GM21423 (cell line): ENCODE measurements around the gene MCF2L2.

Experiments used
- ATAC-seq: cut with Tn5 transposase; IDR thresholded peaks from one replicate; pipeline ENCODE4 v1.9.1; 2021; ENCODE audit warnings: mild to moderate bottlenecking, moderate library complexity; ENCODE audit not compliant: unreplicated experiment

The MCF2L2 gene

DNA sequence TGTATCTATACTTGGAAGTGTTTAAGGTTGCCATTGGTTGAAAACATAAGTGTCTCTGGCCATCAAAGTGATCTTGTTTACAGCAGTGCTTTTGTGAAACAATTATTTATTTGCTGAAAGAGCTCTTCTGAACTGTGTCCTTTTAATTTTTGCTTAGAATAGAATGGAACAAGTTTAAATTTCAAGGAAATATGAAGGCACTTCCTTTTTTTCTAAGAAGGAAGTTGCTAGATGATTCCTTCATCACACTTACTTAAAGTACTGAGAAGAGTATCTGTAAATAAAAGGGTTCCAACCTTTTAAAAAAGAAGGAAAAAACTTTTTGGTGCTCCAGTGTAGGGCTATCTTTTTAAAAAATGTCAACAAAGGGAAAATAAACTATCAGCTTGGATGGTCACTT is 155.6 kb downstream of the MCF2L2 start:
- no peak for ATAC-seq

DNA sequence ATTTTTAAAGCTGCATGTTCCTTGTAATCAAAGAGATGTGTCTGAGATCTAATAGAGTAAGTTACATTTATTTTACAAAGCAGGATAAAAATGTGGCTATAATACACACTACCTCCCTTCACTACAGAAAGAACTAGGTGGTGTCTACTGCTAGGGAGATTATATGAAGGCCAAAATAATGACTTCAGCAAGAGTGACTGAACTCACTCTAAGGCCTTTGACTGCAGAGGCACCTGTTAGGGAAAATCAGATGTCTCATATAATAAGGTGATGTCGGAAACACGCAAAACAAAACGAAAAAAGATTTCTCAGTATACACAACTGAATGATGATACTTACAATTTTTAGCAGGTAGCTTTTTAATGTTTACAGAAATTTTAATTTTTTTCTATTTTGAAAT is 156.3 kb downstream of the MCF2L2 start:
- ATAC-seq, result no peak

DNA sequence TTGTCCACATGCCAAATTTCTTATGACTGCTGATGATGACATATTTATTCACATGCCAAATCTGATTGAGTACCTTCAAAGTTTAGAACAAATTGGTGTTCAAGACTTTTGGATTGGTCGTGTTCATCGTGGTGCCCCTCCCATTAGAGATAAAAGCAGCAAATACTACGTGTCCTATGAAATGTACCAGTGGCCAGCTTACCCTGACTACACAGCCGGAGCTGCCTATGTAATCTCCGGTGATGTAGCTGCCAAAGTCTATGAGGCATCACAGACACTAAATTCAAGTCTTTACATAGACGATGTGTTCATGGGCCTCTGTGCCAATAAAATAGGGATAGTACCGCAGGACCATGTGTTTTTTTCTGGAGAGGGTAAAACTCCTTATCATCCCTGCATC is 158.1 kb downstream of the MCF2L2 start:
- ATAC-seq, result no peak

GRCh38 chr3:183269345-183269744 is 159.1 kb downstream of the MCF2L2 start:
- ATAC-seq, result no peak

- ATAC-seq, result no peak
These were observed 160.1 kb downstream of the MCF2L2 start for GRCh38 chr3:183268366-183268765.

DNA sequence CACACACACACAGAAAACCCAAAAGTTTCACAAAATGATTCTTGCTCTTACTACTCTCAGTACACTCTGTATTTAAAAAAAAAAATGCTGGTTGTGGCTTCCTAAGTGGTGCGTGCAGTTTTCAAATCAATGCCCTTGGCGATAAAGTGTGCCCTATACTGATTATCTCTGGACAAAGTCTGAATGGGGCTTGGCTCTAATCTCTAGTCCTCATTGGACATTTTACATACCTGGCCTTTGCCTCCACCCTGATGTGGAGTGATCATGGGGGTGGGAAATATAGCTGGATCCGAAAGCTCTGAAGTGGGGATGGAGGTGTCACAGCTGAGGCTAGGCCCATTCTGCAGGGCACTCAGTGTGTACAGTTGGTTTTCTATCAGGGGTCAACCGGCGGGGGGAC is 161.3 kb downstream of the MCF2L2 start:
- ATAC-seq, result no peak

GRCh38 chr3:183266454-183266853 is 162.0 kb downstream of the MCF2L2 start:
- ATAC-seq, result no peak

DNA sequence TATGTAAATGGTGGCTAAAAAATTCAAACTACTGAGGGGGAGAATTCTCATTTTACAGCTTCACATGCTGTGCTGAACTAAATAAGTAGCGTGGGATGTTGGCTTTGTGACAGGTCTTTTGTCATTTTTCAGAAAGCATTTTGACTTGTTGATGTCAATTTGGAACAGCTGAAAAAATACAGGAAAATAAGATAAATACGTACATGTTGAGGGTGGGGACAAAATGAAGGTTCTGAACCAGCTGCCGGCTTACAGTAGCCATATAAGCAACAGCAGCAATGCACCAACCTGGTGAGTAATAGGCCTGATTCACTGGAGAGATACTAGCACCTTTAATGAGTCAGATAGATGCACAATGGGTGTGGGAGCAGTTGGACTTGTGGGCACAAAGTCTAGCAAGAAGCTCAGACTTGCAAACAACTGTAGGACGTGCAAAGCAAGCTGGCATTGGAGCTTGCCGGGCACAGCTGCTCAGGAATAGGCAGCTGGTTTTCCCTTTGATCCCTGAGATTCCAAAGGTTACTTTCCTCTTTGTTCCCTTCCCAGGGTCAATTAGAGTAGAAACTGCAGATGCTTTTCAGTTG is 162.5 kb downstream of the MCF2L2 start:
- ATAC-seq, result no peak

DNA sequence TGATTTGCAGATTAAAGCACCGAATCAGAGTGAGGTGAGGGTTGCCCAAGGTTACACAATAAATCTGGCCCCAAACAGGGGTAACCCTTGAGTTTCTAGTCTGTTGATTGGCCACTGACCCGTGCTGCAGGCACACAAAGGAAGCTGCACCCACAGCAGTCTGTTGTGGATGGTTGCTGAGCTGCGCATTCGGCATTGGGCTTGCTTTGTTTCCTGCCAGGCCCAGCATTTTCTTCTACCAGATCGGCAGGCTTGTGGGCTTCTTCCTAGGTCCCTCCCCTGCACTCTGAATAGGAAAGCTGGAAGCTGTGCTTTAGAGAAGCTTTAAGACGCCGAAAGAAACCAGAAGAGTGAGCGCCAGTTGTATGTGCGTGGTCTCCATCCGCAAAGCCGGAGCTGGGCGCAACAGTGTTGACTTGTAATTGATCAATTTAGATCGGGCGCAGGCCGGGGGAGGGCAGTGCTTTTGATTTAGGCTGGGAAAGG is 163.2 kb downstream of the MCF2L2 start:
- ATAC-seq, result no peak

GRCh38 chr3:183264268-183264667 is 164.2 kb downstream of the MCF2L2 start:
- no peak for ATAC-seq

GRCh38 chr3:183262875-183263378 is 165.5 kb downstream of the MCF2L2 start:
- ATAC-seq, result no peak

GRCh38 chr3:183261151-183261724 is 167.2 kb downstream of the MCF2L2 start:
- ATAC-seq, result no peak

DNA sequence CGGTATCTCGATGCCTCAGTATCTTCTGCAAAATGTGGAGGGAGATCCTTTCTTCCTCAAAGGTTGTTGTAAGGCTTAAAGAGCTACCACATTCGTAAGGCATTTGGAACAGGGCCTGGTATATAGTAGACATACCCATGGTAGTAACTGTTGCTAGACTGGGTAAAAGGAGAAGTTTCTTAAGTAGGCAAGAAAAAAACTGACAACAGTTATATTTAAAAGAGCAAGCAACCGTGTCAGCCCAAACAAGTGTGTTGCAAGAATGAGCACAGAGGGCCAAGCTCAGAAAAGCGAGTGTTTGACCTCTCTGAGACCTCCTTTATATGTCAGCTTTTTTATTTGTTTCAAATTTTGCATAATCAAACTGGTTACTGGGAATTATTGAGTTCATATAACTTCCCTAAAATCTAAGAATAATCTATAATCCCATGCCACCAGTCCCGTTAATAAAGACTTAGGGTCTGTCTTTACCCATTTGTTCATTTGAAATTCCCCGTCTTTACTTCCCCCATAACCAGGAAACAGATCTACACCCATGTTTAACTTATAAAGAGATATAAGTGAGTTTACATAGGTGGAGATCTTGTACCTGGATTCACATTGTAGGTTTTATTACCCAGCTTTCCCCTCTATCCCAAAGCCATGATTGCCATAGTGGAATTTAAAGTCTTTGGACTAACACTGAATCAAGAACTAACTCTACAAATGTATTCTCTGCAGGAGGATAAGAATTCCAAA is 168.1 kb downstream of the MCF2L2 start:
- no peak for ATAC-seq

- ATAC-seq, result no peak
These were observed 168.8 kb downstream of the MCF2L2 start for GRCh38 chr3:183259621-183260020.

DNA sequence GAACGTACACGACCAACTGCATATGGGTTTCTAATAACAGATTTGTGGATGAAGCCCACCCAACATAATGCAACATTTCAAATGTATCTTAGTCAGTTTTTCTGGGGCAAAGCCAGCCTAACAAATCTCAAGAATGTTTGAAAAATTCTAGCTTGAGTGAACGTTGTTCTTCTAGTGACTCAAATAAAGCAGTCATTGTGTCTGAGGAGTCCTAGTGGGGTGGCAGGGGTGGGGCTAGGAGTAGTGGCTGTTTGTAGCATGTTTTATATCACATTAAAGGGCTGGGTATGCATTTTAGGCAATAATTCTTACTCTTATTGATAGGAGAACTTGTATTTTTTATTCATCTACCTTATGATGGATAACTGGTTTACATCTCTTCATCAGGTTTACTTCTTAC is 169.3 kb downstream of the MCF2L2 start:
- no peak for ATAC-seq

- no peak for ATAC-seq
These were observed 173.1 kb downstream of the MCF2L2 start for GRCh38 chr3:183255348-183255730.

DNA sequence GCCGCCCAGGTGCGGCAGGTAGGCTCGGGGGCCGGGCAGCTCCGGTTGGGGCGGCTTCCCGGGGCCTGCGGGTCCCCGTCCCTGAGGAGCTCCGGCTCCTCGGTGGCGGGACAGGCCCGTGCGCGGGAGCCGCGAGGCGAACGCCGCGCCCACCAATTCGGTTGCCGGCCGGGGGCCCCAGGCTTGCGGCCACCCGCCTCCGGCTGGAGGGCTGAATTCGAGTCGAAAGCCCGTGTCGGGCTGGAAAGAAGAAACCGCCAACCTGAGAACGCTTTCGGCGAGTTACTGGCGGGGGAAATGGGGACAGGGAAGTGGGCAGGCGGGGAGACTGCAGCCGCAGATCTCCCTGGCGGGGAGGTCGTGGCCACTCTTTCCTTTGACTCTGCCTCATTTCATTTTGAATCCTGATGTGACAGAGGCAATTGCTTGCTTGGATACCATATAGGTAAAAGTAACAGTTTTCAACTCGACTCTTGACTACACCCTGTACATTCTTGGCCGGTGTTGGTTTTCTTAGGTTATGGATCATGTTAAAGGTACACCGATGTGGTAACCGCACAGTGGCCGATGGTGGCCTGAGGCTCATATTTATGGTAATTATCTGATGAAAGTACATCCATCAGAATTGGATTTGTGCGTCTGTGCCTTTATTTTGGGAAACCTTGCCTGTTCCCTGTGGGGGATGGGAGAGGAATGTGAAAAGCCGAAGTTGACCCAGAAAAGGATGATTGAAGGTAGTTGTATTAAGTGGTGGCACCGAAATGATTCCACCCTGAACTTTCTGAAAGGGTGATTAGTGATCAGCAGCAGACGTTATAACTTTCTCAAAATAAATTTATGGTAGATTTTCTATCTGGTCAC is 173.7 kb downstream of the MCF2L2 start:
- no peak for ATAC-seq

- ATAC-seq, result no peak
These were observed 174.6 kb downstream of the MCF2L2 start for GRCh38 chr3:183253528-183254486.

DNA sequence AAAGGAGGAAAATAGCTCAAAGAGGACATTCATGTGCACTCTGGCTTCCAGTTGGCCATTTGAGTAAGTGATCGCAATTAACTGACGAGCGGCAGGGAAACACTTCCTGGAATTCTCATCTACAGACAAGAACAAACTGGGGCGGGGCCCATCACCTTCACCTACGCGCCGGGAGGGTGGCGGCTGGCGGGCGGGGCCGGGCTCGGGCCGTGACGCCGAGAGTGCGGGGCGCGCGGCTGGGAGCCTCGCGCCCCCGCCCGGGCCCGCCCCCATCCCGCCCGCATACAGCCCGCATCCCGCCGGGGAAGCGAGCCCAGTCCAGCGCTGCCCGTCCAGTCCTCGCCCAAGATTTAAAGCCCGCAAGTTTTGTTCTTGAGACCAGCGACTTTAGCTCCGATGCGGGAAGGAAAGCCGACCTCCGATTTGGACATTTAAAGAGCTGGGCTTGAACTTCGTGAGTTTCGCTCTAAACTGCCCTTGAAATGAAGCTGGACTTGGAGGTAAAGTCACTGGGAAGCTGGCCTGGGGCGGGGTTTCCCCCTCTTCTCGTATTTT is 175.4 kb downstream of the MCF2L2 start, which contains the start of gene B3GNT5:
B3GNT5 (plus strand) TSS at position 281 of the 555 bp plus-strand sequence. CDS start 16,546 bp downstream, outside the sequence.
- no peak for ATAC-seq
